ENCODE data around the gene TMEM9.

DNA sequence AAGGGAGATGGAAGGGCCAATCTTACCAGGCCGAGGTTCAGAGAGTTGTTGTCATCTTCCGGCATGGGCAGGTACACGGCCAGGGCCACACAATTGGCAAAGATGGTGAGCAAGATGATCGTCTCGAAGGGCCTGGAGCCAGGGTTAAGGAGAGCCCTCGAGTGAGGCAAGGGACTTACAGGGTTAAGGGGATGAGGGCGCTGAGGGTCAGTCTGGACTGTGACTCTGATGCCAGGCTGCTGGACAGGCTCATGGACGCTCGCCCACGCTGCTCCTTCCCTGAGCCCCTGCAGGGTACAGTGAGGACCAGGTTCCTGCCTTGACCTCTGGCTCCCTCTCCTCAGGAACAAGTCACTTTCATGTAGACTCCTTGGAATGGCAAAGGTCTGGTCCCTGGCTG, 44.1 kb downstream of the TMEM9 start:
- no peak for TF ChIP-seq EP300 (IDR thresholded peaks at IDR 0.05; ENCODE audit: borderline replicate concordance)
- TF ChIP-seq TCF12 (IDR thresholded peaks at IDR 0.05; ENCODE audit: low read depth): no peak
- TF ChIP-seq YY1 (IDR thresholded peaks at IDR 0.05; ENCODE audit: low read depth): no peak
- TF ChIP-seq TAF1 (IDR thresholded peaks at IDR 0.05; ENCODE audit: low read depth): no peak
- no peak for TF ChIP-seq CREB1 (IDR thresholded peaks at IDR 0.05; ENCODE audit: low read depth)
- no peak for TF ChIP-seq REST (IDR thresholded peaks at IDR 0.05; ENCODE audit: low read depth)
- no peak for TF ChIP-seq RAD21 (IDR thresholded peaks at IDR 0.05; ENCODE audit: low read depth)
- no peak for TF ChIP-seq CEBPB (IDR thresholded peaks at IDR 0.05)
- TF ChIP-seq FOXM1 (IDR thresholded peaks at IDR 0.05; ENCODE audit: borderline replicate concordance, low read depth): no peak
- no peak for TF ChIP-seq ZBTB7A (IDR thresholded peaks at IDR 0.05; ENCODE audit: low read depth)
- TF ChIP-seq TEAD4 (IDR thresholded peaks at IDR 0.05): no peak
- no peak for TF ChIP-seq MAX (IDR thresholded peaks at IDR 0.05)
- TF ChIP-seq, protein P1, sequence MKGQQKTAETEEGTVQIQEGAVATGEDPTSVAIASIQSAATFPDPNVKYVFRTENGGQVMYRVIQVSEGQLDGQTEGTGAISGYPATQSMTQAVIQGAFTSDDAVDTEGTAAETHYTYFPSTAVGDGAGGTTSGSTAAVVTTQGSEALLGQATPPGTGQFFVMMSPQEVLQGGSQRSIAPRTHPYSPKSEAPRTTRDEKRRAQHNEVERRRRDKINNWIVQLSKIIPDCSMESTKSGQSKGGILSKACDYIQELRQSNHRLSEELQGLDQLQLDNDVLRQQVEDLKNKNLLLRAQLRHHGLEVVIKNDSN (IDR thresholded peaks at IDR 0.05): no peak
- TF ChIP-seq EGR1 (IDR thresholded peaks at IDR 0.05): no peak

Data from Ishikawa (cell line).